A549 (cell line): ENCODE measurements around the gene ZNF146. TPM values are rescaled to one million over a fixed set of nuclear protein-coding genes. Genes with fewer than 3 reads are reported as not detected.

Source experiments
- ATAC-seq, 2 experiments: fragments of 200-7000 bp in 1 of 2; fragments of >200 bp in 1 of 2; cut with Nextera tagmentation in 1 of 2; cut with Tn5 transposase in 1 of 2; 3 replicates each; pipeline versions ENCODE4 v1.8.0 to v1.9.1; 2018 to 2020; ENCODE audit warnings: mild to moderate bottlenecking in 1 of 2, moderate library complexity in 1 of 2
- CTCF ChIA-PET: fragments of 300-600 bp; sonication (Branson Sonifier 250); formaldehyde crosslinking; extraction: SDS; loops from one replicate; lab custom pipeline; 2021; ENCODE audit warnings: antibody characterized with exemption, inconsistent platforms; lab: Yijun Ruan, JAX
- POLR2A ChIA-PET: fragments of 350-600 bp; formaldehyde crosslinking; extraction: SDS; loops from one replicate; lab custom pipeline; 2021; ENCODE audit warnings: antibody characterized with exemption, inconsistent platforms; lab: Yijun Ruan, JAX
- DNase-seq, 2 experiments: peaks; one replicate each; pipeline versions ENCODE4 v3.0.0 to v3.0.0-alpha.2; 2011 to 2016; ENCODE audit warnings: low read depth in 1 of 2, low spot score in 1 of 2
- FAIRE-seq: peaks from 2 replicates; lab custom pipeline; 2011; peaks lifted over from hg19 to GRCh38; lab: Jason Lieb, UNC
- H3K27ac ChIP-seq, 2 experiments: fragments of >200 bp; sonication (Bioruptor Twin); formaldehyde crosslinking; 3 replicates each; pipeline ENCODE4 v1.5.1; 2016 to 2017
- H3K4me1 ChIP-seq: fragments of >200 bp; sonication (Bioruptor Twin); formaldehyde crosslinking; 3 replicates; pipeline ENCODE4 v1.6.1; 2016
- H3K4me2 ChIP-seq: fragments of >200 bp; sonication (Bioruptor Twin); formaldehyde crosslinking; 3 replicates; pipeline ENCODE4 v1.6.1; 2016
- H3K4me3 ChIP-seq: fragments of >200 bp; sonication (Bioruptor Twin); formaldehyde crosslinking; 3 replicates; pipeline ENCODE4 v1.5.1; 2016
- H3K9me3 ChIP-seq: fragments of >200 bp; sonication (Bioruptor Twin); formaldehyde crosslinking; 3 replicates; pipeline ENCODE4 v1.6.1; 2016
- ATOH8 ChIP-seq: fragments of 250-450 bp; sonication (Bioruptor Pico); IDR thresholded peaks from 2 replicates; pipeline ENCODE4 v1.5.0; 2020; ENCODE audit warnings: low read depth, mild to moderate bottlenecking, moderate library complexity
- CBX2 ChIP-seq: fragments of 200-600 bp; sonication (generic); IDR thresholded peaks from 2 replicates; pipeline ENCODE4 v1.6.1; 2016; ENCODE audit warnings: low read depth, mild to moderate bottlenecking, borderline replicate concordance
- CHD4 ChIP-seq: fragments of 200-600 bp; sonication (generic); IDR thresholded peaks from 2 replicates; pipeline ENCODE4 v1.6.1; 2016; ENCODE audit warnings: antibody characterized with exemption, mild to moderate bottlenecking, borderline replicate concordance
- EP300 ChIP-seq, 2 experiments: fragments of >200 bp; sonication (Bioruptor Twin); formaldehyde crosslinking; IDR thresholded peaks; 2 replicates in 1 of 2; 3 replicates in 1 of 2; pipeline ENCODE4 v1.6.1; 2016 to 2017
- FOSL2 ChIP-seq, 2 experiments: fragments of 450-650 bp in 1 of 2; fragments of >200 bp in 1 of 2; sonication (Bioruptor Twin) in 1 of 2; formaldehyde crosslinking; IDR thresholded peaks; 2 replicates each; pipeline versions ENCODE4 v1.5.0 to v1.6.1; 2016 to 2020; ENCODE audit warnings: mild to moderate bottlenecking in 1 of 2, moderate library complexity in 1 of 2
- GATA3 ChIP-seq: IDR thresholded peaks from 2 replicates; pipeline ENCODE4 v1.6.1; 2012; ENCODE audit warnings: borderline replicate concordance
- HEYL ChIP-seq: fragments of 250-450 bp; sonication (Bioruptor Pico); IDR thresholded peaks from 2 replicates; pipeline ENCODE4 v1.8.0; 2021; ENCODE audit warnings: mild to moderate bottlenecking, moderate library complexity
- HMGXB4 ChIP-seq: fragments of 250-450 bp; sonication (Bioruptor Pico); IDR thresholded peaks from 2 replicates; pipeline ENCODE4 v1.5.0; 2021; ENCODE audit warnings: mild to moderate bottlenecking, moderate library complexity, borderline replicate concordance
- KDM1A ChIP-seq: fragments of 200-600 bp; sonication (generic); IDR thresholded peaks from 2 replicates; pipeline ENCODE4 v1.6.1; 2016; ENCODE audit warnings: low read depth, mild to moderate bottlenecking
- KDM5A ChIP-seq: fragments of 200-600 bp; sonication (generic); IDR thresholded peaks from 2 replicates; pipeline ENCODE4 v1.6.1; 2016; ENCODE audit warnings: antibody characterized with exemption, mild to moderate bottlenecking
- MAFK ChIP-seq: fragments of 450-650 bp; IDR thresholded peaks from 2 replicates; pipeline ENCODE4 v1.6.1; 2014; ENCODE audit not compliant: partially characterized antibody
- NPAS2 ChIP-seq: fragments of 250-450 bp; sonication (Bioruptor Pico); IDR thresholded peaks from 2 replicates; pipeline ENCODE4 v1.8.0; 2022; ENCODE audit warnings: mild to moderate bottlenecking, moderate library complexity, borderline replicate concordance
- POLR2AphosphoS2 ChIP-seq: conservative IDR thresholded peaks from 2 replicates; pipeline ENCODE4 v1.6.1; 2012; ENCODE audit warnings: low read length, improper control_type of control experiment, inconsistent platforms
- RAD21 ChIP-seq, 2 experiments: fragments of >200 bp in 1 of 2; sonication (Bioruptor Twin) in 1 of 2; formaldehyde crosslinking in 1 of 2; IDR thresholded peaks in 1 of 2; conservative IDR thresholded peaks in 1 of 2; 2 replicates in 1 of 2; 3 replicates in 1 of 2; pipeline ENCODE4 v1.6.1; 2012 to 2018; ENCODE audit warnings: inconsistent platforms in 1 of 2
- RCOR1 ChIP-seq: fragments of 150-350 bp; IDR thresholded peaks from 2 replicates; pipeline ENCODE4 v1.6.1; 2014; ENCODE audit warnings: antibody characterized with exemption, low read length, low read depth
- SMC3 ChIP-seq: fragments of >200 bp; sonication (Bioruptor Twin); formaldehyde crosslinking; IDR thresholded peaks from 3 replicates; pipeline ENCODE4 v1.6.1; 2018; ENCODE audit warnings: inconsistent platforms
- TP53 ChIP-seq: fragments of 250-450 bp; sonication (Bioruptor Pico); IDR thresholded peaks from 2 replicates; pipeline ENCODE4 v1.5.0; 2021; ENCODE audit warnings: mild to moderate bottlenecking, moderate library complexity
- ZFP36 ChIP-seq: fragments of 450-650 bp; IDR thresholded peaks from 2 replicates; pipeline ENCODE4 v1.6.1; 2014; ENCODE audit warnings: borderline replicate concordance; ENCODE audit not compliant: partially characterized antibody
- ZSCAN20 ChIP-seq: fragments of 250-450 bp; sonication (Bioruptor Pico); IDR thresholded peaks from 2 replicates; pipeline ENCODE4 v1.8.0; 2022; ENCODE audit warnings: mild to moderate bottlenecking, moderate library complexity
- WGBS: methylation state at CpG from one replicate; pipeline ENCODE4 v1.1.6; 2017; ENCODE audit errors: missing lambda C conversion rate; 5-methylcytosine and 5-hydroxymethylcytosine counted together
- polyA plus RNA-seq, 4 experiments: library from polyadenylated mRNA; depleted of rRNA in 3 of 4; stranded (reverse); fragments of >200 nt; fragmentation: RNase III in 1 of 4; extraction: RNeasy Plus Mini Kit Qiagen cat#74134 plus additional on column Dnase treatment in 1 of 4; gene quantifications; 2 replicates in 3 of 4; 3 replicates in 1 of 4; pipeline ENCODE4 v1.2.3, GENCODE V29; 2011 to 2017
- TF ChIP-seq, protein P1 (sequence below): IDR thresholded peaks from 2 replicates; pipeline ENCODE4 v1.6.1; 2012; ENCODE audit warnings: low read depth, borderline replicate concordance
- TF ChIP-seq, protein P2 (sequence below): fragments of >200 bp; sonication (Bioruptor Twin); formaldehyde crosslinking; IDR thresholded peaks from 3 replicates; pipeline ENCODE4 v1.6.1; 2016
- TF ChIP-seq, protein P3 (sequence below): fragments of 150-350 bp; IDR thresholded peaks from 2 replicates; pipeline ENCODE4 v1.6.1; 2014; ENCODE audit warnings: low read depth, mild to moderate bottlenecking, low read length
- TF ChIP-seq, protein P4 (sequence below): fragments of >200 bp; sonication (Bioruptor Twin); formaldehyde crosslinking; IDR thresholded peaks from 2 replicates; pipeline ENCODE4 v1.6.1; 2016
- TF ChIP-seq, protein P5 (sequence below): IDR thresholded peaks from 2 replicates; pipeline ENCODE4 v1.6.1; 2012

ZNF146 gene
- polyA plus RNA-seq, 2 of the 4 experiments (the other 2 are of a cell fraction): 157 to 362 TPM

DNA sequence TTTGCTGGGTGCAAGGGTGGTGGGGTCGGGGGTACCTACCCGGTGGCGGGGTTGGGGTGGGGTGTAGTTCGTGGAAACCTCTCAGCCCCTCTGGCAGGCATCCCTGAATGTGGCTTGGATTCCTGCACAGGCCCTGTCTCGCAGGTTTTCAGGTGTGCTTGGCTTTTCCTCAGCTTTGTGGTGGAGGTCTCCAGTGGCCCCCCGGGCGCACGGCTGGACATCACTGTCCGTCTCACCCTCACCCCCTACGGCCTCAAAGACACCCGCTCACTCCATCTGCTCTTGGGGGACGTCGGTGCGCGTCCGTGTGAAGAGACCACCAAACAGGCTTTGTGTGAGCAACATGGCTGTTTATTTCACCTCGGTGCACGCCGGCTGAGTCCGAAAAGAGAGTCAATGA is 44.3 kb downstream of the ZNF146 start (continued):
- TF ChIP-seq KDM5A (no peak), CBX2 (no peak), ZSCAN20 (CRISPR knock-in tag) (no peak)
- TF ChIP-seq, protein P1, sequence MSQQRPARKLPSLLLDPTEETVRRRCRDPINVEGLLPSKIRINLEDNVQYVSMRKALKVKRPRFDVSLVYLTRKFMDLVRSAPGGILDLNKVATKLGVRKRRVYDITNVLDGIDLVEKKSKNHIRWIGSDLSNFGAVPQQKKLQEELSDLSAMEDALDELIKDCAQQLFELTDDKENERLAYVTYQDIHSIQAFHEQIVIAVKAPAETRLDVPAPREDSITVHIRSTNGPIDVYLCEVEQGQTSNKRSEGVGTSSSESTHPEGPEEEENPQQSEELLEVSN: no peak

GRCh38 chr19:36265064-36265463 is 50.2 kb downstream of the ZNF146 start:
- DNase-seq: no peak
- Histone ChIP-seq H3K27ac (no peak overlapping the region), H3K4me2 (no peak overlapping the region), H3K9me3 (peaks cover 37% of the 10 kb centered on the region), H3K4me3 (no peak overlapping the region), H3K4me1 (no peaks in the 10 kb centered on the region)
- FAIRE-seq: no peak
- peak in 1 of 2 experiments; percentile 24; a peak in 1 of 6 replicates for ATAC-seq
- WGBS: 38% methylated on average over 4 of the region's 4 CpGs
- TF ChIP-seq NPAS2 (CRISPR knock-in tag) (no peak), TP53 (CRISPR knock-in tag) (no peak), RAD21 (conservative IDR thresholded peaks at IDR 0.05 in 1 of 2, IDR thresholded peaks at IDR 0.05 in 1 of 2) (no peak), CHD4 (no peak), RCOR1 (no peak), POLR2AphosphoS2 (no peak), KDM1A (no peak), GATA3 (no peak), ATOH8 (no peak), HEYL (no peak), FOSL2 (IDR thresholded peaks at IDR 0.05) (no peak), FOSL2 (CRISPR knock-in tag; IDR thresholded peaks at IDR 0.05) (no peak), ZFP36 (no peak), EP300 (IDR thresholded peaks at IDR 0.05) (no peak), HMGXB4 (CRISPR knock-in tag) (no peak), SMC3 (no peak), MAFK (no peak)
- TF ChIP-seq, protein P2, sequence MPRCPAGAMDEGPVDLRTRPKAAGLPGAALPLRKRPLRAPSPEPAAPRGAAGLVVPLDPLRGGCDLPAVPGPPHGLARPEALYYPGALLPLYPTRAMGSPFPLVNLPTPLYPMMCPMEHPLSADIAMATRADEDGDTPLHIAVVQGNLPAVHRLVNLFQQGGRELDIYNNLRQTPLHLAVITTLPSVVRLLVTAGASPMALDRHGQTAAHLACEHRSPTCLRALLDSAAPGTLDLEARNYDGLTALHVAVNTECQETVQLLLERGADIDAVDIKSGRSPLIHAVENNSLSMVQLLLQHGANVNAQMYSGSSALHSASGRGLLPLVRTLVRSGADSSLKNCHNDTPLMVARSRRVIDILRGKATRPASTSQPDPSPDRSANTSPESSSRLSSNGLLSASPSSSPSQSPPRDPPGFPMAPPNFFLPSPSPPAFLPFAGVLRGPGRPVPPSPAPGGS: no peak
- TF ChIP-seq, protein P3, sequence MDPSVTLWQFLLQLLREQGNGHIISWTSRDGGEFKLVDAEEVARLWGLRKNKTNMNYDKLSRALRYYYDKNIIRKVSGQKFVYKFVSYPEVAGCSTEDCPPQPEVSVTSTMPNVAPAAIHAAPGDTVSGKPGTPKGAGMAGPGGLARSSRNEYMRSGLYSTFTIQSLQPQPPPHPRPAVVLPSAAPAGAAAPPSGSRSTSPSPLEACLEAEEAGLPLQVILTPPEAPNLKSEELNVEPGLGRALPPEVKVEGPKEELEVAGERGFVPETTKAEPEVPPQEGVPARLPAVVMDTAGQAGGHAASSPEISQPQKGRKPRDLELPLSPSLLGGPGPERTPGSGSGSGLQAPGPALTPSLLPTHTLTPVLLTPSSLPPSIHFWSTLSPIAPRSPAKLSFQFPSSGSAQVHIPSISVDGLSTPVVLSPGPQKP: no peak
- TF ChIP-seq, protein P4, sequence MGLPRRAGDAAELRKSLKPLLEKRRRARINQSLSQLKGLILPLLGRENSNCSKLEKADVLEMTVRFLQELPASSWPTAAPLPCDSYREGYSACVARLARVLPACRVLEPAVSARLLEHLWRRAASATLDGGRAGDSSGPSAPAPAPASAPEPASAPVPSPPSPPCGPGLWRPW: no peak
- TF ChIP-seq, protein P5, sequence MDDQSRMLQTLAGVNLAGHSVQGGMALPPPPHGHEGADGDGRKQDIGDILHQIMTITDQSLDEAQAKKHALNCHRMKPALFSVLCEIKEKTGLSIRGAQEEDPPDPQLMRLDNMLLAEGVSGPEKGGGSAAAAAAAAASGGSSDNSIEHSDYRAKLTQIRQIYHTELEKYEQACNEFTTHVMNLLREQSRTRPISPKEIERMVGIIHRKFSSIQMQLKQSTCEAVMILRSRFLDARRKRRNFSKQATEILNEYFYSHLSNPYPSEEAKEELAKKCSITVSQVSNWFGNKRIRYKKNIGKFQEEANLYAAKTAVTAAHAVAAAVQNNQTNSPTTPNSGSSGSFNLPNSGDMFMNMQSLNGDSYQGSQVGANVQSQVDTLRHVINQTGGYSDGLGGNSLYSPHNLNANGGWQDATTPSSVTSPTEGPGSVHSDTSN: no peak
- ChIA-PET POLR2A (no interaction called here), CTCF (no interaction called here)
